A549 (cell line): ENCODE results near the gene PHOX2A. TPM values are rescaled to one million over a fixed set of nuclear protein-coding genes. Genes with fewer than 3 reads are reported as not detected.

Experiments used
- ATAC-seq, 2 experiments: fragments of 200-7000 bp in 1 of 2; fragments of >200 bp in 1 of 2; cut with Nextera tagmentation in 1 of 2; cut with Tn5 transposase in 1 of 2; 3 replicates each; pipeline versions ENCODE4 v1.8.0 to v1.9.1; 2018 to 2020; ENCODE audit warnings: mild to moderate bottlenecking in 1 of 2, moderate library complexity in 1 of 2
- CTCF ChIA-PET: fragments of 300-600 bp; sonication (Branson Sonifier 250); formaldehyde crosslinking; extraction: SDS; loops from one replicate; lab custom pipeline; 2021; ENCODE audit warnings: antibody characterized with exemption, inconsistent platforms; lab: Yijun Ruan, JAX
- POLR2A ChIA-PET: fragments of 350-600 bp; formaldehyde crosslinking; extraction: SDS; loops from one replicate; lab custom pipeline; 2021; ENCODE audit warnings: antibody characterized with exemption, inconsistent platforms; lab: Yijun Ruan, JAX
- DNase-seq, 2 experiments: peaks; one replicate each; pipeline versions ENCODE4 v3.0.0 to v3.0.0-alpha.2; 2011 to 2016; ENCODE audit warnings: low read depth in 1 of 2, low spot score in 1 of 2
- FAIRE-seq: peaks from 2 replicates; lab custom pipeline; 2011; peaks lifted over from hg19 to GRCh38; lab: Jason Lieb, UNC
- H3K27ac ChIP-seq, 2 experiments: fragments of >200 bp; sonication (Bioruptor Twin); formaldehyde crosslinking; 3 replicates each; pipeline ENCODE4 v1.5.1; 2016 to 2017
- H3K4me1 ChIP-seq: fragments of >200 bp; sonication (Bioruptor Twin); formaldehyde crosslinking; 3 replicates; pipeline ENCODE4 v1.6.1; 2016
- H3K4me2 ChIP-seq: fragments of >200 bp; sonication (Bioruptor Twin); formaldehyde crosslinking; 3 replicates; pipeline ENCODE4 v1.6.1; 2016
- H3K4me3 ChIP-seq: fragments of >200 bp; sonication (Bioruptor Twin); formaldehyde crosslinking; 3 replicates; pipeline ENCODE4 v1.5.1; 2016
- H3K9me3 ChIP-seq: fragments of >200 bp; sonication (Bioruptor Twin); formaldehyde crosslinking; 3 replicates; pipeline ENCODE4 v1.6.1; 2016
- BCL3 ChIP-seq: fragments of >200 bp; sonication (Bioruptor Twin); formaldehyde crosslinking; IDR thresholded peaks from 3 replicates; pipeline ENCODE4 v1.6.1; 2016
- CHD2 ChIP-seq: fragments of 150-350 bp; IDR thresholded peaks from 2 replicates; pipeline ENCODE4 v1.6.1; 2014; ENCODE audit warnings: low read length; ENCODE audit not compliant: partially characterized antibody
- CTCF ChIP-seq: fragments of >200 bp; sonication (Bioruptor Twin); formaldehyde crosslinking; IDR thresholded peaks from 3 replicates; pipeline ENCODE4 v1.5.1; 2016
- E2F6 ChIP-seq: IDR thresholded peaks from 2 replicates; pipeline ENCODE4 v1.6.1; 2012; ENCODE audit warnings: low read depth, borderline replicate concordance
- EP300 ChIP-seq, 2 experiments: fragments of >200 bp; sonication (Bioruptor Twin); formaldehyde crosslinking; IDR thresholded peaks; 2 replicates in 1 of 2; 3 replicates in 1 of 2; pipeline ENCODE4 v1.6.1; 2016 to 2017
- ESRRA ChIP-seq: fragments of 150-350 bp; IDR thresholded peaks from 2 replicates; pipeline ENCODE4 v1.6.1; 2014; ENCODE audit warnings: mild to moderate bottlenecking, low read length, borderline replicate concordance
- FOSB ChIP-seq: fragments of 250-450 bp; sonication (Bioruptor Pico); IDR thresholded peaks from 2 replicates; pipeline ENCODE4 v1.5.0; 2020; ENCODE audit warnings: mild to moderate bottlenecking, moderate library complexity
- HDAC2 ChIP-seq: fragments of 200-600 bp; sonication (generic); IDR thresholded peaks from 2 replicates; pipeline ENCODE4 v1.6.1; 2016
- HES2 ChIP-seq: fragments of >200 bp; sonication (Bioruptor Twin); formaldehyde crosslinking; IDR thresholded peaks from 2 replicates; pipeline ENCODE4 v1.6.1; 2016
- HOXB5 ChIP-seq: fragments of 250-450 bp; sonication (Bioruptor Pico); IDR thresholded peaks from 2 replicates; pipeline ENCODE4 v1.5.0; 2020; ENCODE audit warnings: mild to moderate bottlenecking, moderate library complexity
- JUN ChIP-seq, 2 experiments: fragments of >200 bp; sonication (Bioruptor Twin); formaldehyde crosslinking; IDR thresholded peaks; 2 replicates in 1 of 2; 3 replicates in 1 of 2; pipeline ENCODE4 v1.6.1; 2016 to 2017
- KDM5A ChIP-seq: fragments of 200-600 bp; sonication (generic); IDR thresholded peaks from 2 replicates; pipeline ENCODE4 v1.6.1; 2016; ENCODE audit warnings: antibody characterized with exemption, mild to moderate bottlenecking
- PHF8 ChIP-seq: fragments of 200-600 bp; sonication (generic); IDR thresholded peaks from 2 replicates; pipeline ENCODE4 v1.6.1; 2016; ENCODE audit warnings: low read depth, mild to moderate bottlenecking, antibody characterized with exemption, moderate library complexity, borderline replicate concordance
- RAD21 ChIP-seq, 2 experiments: fragments of >200 bp in 1 of 2; sonication (Bioruptor Twin) in 1 of 2; formaldehyde crosslinking in 1 of 2; IDR thresholded peaks in 1 of 2; conservative IDR thresholded peaks in 1 of 2; 2 replicates in 1 of 2; 3 replicates in 1 of 2; pipeline ENCODE4 v1.6.1; 2012 to 2018; ENCODE audit warnings: inconsistent platforms in 1 of 2
- RARB ChIP-seq: fragments of 250-450 bp; sonication (Bioruptor Pico); IDR thresholded peaks from 2 replicates; pipeline ENCODE4 v1.8.0; 2021; ENCODE audit warnings: mild to moderate bottlenecking, moderate library complexity
- RFX5 ChIP-seq: fragments of 450-650 bp; IDR thresholded peaks from 2 replicates; pipeline ENCODE4 v1.7.1; 2014; ENCODE audit warnings: antibody characterized with exemption, mild to moderate bottlenecking, moderate library complexity
- SMC3 ChIP-seq: fragments of >200 bp; sonication (Bioruptor Twin); formaldehyde crosslinking; IDR thresholded peaks from 3 replicates; pipeline ENCODE4 v1.6.1; 2018; ENCODE audit warnings: inconsistent platforms
- SREBF2 ChIP-seq: fragments of 450-650 bp; IDR thresholded peaks from 2 replicates; pipeline ENCODE4 v1.6.1; 2014; ENCODE audit warnings: mild to moderate bottlenecking, moderate library complexity
- USF2 ChIP-seq: fragments of 450-650 bp; IDR thresholded peaks from 2 replicates; pipeline ENCODE4 v1.6.1; 2014; ENCODE audit warnings: antibody characterized with exemption
- ZNF302 ChIP-seq: fragments of 250-450 bp; sonication (Bioruptor Pico); IDR thresholded peaks from 2 replicates; pipeline ENCODE4 v1.9.0; 2021; ENCODE audit warnings: inconsistent platforms, mild to moderate bottlenecking, moderate library complexity
- WGBS: methylation state at CpG from one replicate; pipeline ENCODE4 v1.1.6; 2017; ENCODE audit errors: missing lambda C conversion rate; 5-methylcytosine and 5-hydroxymethylcytosine counted together
- polyA minus RNA-seq: library from RNA; depleted of rRNA, polyadenylated mRNA; stranded (reverse); fragments of >200 nt; gene quantifications from 2 replicates; pipeline ENCODE4 v1.2.3, GENCODE V29; 2011; rRNA and poly(A)+ RNA removed
- polyA plus RNA-seq, 4 experiments: library from polyadenylated mRNA; depleted of rRNA in 3 of 4; stranded (reverse); fragments of >200 nt; fragmentation: RNase III in 1 of 4; extraction: RNeasy Plus Mini Kit Qiagen cat#74134 plus additional on column Dnase treatment in 1 of 4; gene quantifications; 2 replicates in 3 of 4; 3 replicates in 1 of 4; pipeline ENCODE4 v1.2.3, GENCODE V29; 2011 to 2017

PHOX2A gene
- polyA plus RNA-seq (2011; rRNA removed), result not detected in 2 replicates
- polyA plus RNA-seq (2012; cell fraction: cytosol; rRNA removed), result not detected in 2 replicates
- polyA plus RNA-seq (2012; cell fraction: nucleus; rRNA removed), result not detected in 2 replicates
- not detected in 3 replicates for polyA plus RNA-seq (2017; fragmentation: RNase III; extraction: RNeasy Plus Mini Kit Qiagen cat#74134 plus additional on column Dnase treatment)
- polyA minus RNA-seq, result not detected in 2 replicates

- Histone ChIP-seq H3K4me3 (no peak within 1 kb of the TSS), H3K27ac (no peak within 1 kb of the TSS), H3K4me2 (no peak within 1 kb of the TSS), H3K9me3 (0 out of 3 replicates have a peak, but pooled peaks cover 3% of the 10 kb centered on the region), H3K4me1 (no peaks in the 10 kb centered on the region)
- POLR2A ChIA-PET, result no interaction called here
- 71% methylated on average over 17 of the region's 37 CpGs for WGBS
- ATAC-seq (no peak), DNase-seq (no peak), FAIRE-seq (no peak)
- CTCF ChIA-PET, result no interaction called here
- TF ChIP-seq JUN (IDR thresholded peaks at IDR 0.05), result no peak
- no peak for TF ChIP-seq HES2
- TF ChIP-seq SREBF2, result no peak
- TF ChIP-seq HOXB5, result no peak
- TF ChIP-seq RFX5, result no peak
- TF ChIP-seq E2F6, result no peak
Observed at GRCh38 chr11:72244060-72244360, at the start of gene PHOX2A. Gene PHOX2A, minus strand, starts transcription at chr11:72244176. Its CDS starts 172 bp downstream, at chr11:72244004.

GRCh38 chr11:72293391-72293790 lies 49.4 kb upstream of the PHOX2A start:
- CTCF ChIA-PET, result interaction anchor here (1.1 kb wide), 1 partner anchor 13 kb away, joined by 4 read pairs; no protein-coding TSS in a partner anchor
- 95% methylated on average over 13 of the region's 14 CpGs for WGBS
- H3K4me2 ChIP-seq, result no peak overlapping the region
- no peaks in the 10 kb centered on the region for H3K4me1 ChIP-seq
- no peak overlapping the region for H3K27ac ChIP-seq
- no peak for FAIRE-seq
- no peak for ATAC-seq
- H3K4me3 ChIP-seq, result no peak overlapping the region
- no peak for DNase-seq
- POLR2A ChIA-PET, result no interaction called here
- H3K9me3 ChIP-seq, result no peaks in the 10 kb centered on the region
- TF ChIP-seq E2F6, result no peak
- no peak for TF ChIP-seq CTCF
- no peak for TF ChIP-seq RAD21 (conservative IDR thresholded peaks at IDR 0.05 in 1 of 2, IDR thresholded peaks at IDR 0.05 in 1 of 2)
- TF ChIP-seq RFX5, result no peak
- no peak for TF ChIP-seq HES2
- no peak for TF ChIP-seq SREBF2
- no peak for TF ChIP-seq ZNF302 (CRISPR knock-in tag)
- TF ChIP-seq RARB, result no peak
- no peak for TF ChIP-seq EP300 (IDR thresholded peaks at IDR 0.05)
- TF ChIP-seq HDAC2, result no peak
- TF ChIP-seq SMC3, result no peak
- TF ChIP-seq USF2, result no peak
- TF ChIP-seq KDM5A, result no peak
- TF ChIP-seq BCL3, result no peak
- TF ChIP-seq FOSB, result no peak
- no peak for TF ChIP-seq ESRRA
- TF ChIP-seq CHD2, result no peak
- TF ChIP-seq PHF8, result no peak
